ENCODE measurements around the gene CDC42SE2.
"Not testable (repeated sequence)": the region's sequence is repeated elsewhere in the genome, so short reads cannot be mapped to it uniquely, and the experiment has no call there.

Gene CDC42SE2

DNA sequence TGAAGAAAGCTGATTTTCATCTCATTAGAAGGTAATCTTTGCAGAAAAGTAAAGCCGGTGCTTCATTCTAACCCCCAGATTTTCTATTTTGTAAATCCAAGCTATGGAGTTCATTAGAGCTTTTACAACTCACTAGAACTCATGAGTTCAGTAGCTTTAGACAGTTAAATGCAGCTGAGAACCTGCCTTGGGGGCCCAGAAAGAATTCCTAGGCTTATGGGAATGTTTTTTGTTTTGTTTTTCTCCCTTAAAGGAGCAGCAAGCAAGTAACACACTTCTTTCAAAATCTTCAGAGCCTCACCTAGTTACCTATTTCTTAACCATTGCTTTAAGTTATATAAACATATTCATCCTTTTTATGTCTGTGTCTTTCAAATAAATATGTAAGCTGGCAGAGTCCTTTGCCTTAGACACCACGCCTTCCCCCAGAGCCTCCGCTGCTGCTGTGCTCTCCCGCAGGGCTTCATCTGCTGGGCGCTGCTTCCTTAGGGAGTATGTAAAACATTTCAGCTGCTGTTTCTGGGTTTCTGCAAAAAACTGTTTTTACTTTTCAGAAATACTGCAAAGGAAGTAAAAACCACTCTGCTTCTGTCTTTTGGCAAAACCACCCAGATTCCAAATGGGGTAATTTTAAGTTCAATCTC lies 132.9 kb downstream of the CDC42SE2 start:
- DNase-seq: no peak

DNA sequence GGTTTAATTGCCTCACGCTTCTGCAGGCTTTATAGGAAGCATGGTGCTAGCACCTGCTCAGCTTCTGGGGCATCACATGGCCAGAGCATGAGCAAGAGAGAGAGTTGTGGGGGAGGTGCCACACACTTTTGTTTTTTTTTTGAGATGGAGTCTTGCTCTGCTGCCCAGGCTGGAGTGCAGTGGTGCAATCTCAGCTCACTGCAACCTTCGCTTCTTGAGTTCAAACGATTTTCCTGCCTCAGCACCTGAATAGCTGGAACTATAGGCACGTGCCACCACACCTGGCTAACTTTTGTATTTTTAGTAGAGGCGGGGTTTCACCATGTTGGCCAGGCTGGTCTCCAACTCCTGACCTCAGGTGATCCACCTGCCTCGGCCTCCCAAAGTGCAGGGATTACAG lies 135.2 kb downstream of the CDC42SE2 start:
- not testable (repeated sequence) for DNase-seq

DNA sequence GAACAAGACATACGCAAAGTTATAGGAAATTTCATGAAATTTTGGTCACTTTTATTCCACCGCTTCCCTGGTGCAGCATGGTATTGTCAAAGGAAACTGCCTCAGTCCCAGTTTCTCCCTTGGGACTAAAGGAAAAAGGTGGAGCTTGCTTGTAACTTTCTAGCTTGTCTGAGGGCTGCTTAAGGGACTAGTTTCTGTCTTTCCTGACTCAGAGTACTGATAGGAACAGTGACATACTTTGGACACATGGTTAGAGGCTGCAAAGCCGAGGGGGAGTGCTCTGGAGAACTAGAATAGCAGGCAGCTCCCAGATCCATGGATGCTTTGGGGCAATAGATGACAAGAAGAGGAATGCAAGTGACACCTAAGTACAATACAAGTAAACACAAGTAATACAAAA lies 136.7 kb downstream of the CDC42SE2 start:
- no peak for DNase-seq

DNA sequence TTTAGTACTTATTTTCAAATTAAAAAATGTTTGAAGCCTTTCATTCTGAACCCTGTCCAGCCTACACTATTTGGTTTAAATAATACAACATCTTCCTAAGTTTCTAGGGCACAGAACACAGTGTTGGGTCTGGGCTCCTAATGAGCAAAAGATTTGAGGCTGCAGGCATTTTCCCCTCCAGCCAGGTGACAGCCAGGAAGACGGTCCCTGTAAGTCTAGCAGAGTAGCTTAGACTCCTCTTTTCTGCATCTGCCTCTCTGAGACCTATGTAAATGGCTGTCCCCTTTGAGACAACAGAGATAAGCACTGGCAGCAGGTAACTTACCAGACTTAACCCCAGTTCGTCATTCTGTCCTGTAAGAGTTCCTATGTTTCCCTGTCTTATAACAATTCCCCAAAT lies 141.8 kb downstream of the CDC42SE2 start:
- no peak for DNase-seq

DNA sequence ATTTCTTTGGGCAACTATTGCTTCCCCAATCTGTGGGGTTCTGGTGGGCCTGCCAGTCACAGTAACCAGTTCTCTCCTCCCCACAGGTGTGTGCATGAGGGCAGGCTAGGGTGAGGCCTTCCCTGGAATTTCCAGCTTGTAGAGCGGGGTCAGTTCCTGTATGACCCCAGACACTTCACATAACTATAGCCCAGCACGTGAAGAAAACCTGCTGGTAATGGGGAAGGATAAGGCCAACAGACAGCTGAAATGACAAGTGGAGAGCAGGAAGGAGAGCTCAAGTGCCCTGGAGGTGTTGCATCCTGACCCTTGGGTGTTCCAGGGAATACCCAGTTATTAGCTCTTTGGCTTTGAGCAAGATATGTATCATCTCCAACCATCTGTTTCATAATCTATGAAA lies 142.2 kb downstream of the CDC42SE2 start:
- no peak for DNase-seq

DNA sequence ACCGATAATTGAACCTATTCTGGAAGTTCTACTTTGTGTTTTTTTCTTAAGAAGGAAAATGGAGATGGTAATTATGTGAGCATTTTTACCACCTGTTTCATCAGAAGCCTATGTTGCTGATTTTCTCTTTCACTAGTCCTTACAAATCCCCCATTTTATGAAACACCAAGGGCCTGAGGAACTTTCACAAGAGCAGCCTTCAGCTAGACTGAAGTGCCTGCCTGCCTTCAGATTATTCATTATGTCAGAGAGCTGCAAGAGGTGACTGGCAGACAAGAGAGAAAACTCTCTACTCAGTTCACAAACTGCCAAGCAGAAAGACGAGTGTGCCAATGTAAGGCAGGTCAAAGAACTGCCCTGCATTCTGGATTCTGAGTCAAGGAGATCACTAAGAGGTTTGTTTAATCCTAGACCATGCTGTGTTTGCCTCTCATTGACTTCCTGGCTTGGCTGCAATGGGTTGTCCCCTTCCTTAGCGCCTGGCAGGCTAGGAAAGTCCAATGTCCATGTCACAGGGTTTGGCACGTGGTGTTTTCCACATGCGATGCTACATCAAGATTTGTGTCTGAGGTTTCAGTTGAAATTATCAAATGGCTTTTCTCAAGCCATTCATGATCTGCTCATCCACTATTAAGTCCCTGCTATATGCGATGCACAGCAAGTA lies 143.3 kb downstream of the CDC42SE2 start:
- DNase-seq: no peak

DNA sequence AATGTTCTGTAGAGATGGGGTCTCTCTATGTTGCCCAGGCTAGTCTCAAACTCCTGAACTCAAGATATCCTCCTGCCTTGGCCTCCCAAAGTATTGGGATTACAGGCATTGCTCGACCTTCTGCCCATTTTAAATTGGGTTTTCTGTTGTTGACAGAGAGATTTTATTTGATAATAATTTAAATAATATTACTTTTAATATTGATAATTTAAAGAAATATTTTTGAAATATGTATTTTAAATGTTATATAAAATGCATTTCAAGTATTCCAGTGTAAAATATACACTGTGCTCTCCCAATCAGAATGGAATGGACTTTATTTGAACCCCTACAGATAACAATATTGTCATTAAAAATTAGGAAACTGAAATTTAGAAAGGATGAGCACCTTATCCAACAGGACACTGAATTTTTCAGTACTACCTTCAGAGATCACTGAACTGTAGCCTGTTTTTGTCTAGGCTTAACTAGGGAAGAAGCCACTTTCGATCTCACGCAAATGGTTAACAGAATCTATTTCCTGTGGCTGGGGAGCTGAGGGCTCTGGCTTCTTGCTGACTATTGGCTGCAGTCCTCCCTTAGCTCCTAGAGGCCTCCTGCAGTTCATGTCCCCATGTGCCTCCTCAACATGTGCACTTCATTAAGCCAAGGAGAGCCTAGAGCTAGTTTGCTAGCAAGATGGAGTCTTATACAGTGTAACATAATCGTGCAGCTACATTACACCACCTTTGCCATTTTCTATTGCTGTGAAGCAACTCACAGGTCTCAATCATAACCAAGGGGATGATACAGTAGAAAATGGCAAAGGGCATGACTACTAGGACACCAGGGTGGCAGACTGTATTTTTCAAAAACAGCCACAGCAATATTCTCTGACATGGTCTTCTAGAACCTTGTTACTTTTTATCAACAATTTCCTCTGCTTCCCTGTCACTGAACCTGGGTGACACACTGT lies 150.0 kb downstream of the CDC42SE2 start:
- DNase-seq: no peak

DNA sequence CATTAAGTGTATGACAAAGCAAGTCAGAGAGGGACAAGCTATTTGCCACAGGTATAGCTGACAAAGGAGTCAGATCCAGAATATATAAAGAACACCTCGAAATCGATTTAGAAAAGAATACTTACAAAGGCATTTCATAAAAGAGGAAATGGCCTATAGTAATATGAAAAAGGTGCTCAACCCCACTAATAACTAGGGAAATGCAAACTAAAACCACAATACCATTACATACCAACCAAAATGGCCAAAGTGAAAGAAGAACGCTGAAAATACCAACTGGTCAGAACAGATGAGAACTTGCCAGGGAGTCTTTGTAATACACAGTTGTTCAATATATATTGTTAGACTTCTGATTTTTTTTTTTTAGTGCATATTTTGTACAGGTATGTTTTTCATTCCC lies 152.9 kb downstream of the CDC42SE2 start:
- no peak for DNase-seq

DNA sequence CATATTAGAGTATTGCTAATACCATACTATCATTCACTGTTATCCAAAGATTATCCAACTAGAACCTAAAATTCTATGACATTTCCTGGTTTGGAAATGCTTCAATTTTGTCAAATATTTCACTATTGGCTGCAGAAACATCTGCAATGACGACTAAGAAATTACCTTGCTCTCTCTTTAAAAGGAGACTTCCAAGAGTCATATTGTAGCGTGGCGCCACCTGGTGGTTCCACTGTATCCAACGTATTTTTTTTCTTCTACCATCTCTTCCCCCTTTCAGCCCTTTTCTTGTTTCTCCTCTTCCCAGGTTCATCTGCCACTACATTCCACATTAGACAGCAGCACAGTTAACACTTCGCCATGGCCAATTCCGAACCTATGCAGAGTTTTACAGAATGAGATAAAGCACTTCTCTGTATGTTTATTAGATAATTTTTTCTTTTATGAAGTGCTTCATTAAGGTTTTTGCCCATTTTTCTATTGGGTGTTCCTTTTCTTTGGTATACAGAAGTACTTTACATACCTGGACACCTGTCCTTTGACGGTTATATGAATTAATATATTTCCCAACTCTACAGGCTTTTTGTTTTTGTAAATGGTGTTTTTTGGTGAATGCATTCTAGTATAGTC lies 153.5 kb downstream of the CDC42SE2 start:
- DNase-seq: peak; percentile 64

DNA sequence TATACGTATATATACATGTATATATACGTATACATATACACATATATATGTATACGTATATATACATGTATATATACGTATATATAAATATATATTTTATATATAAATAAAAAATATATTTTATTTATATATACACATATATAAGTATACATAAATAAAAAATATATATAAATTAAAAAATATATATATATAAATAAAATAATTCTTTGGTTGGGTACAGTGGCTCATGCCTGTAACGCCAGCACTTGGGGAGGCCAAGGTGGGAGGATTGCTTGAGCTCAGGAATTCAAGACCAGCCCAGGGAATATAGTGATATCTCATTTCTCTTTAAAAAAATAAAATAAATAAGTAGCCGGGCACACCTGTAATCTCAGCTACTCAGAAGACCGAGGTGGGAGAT lies 155.0 kb downstream of the CDC42SE2 start:
- no peak for DNase-seq

DNA sequence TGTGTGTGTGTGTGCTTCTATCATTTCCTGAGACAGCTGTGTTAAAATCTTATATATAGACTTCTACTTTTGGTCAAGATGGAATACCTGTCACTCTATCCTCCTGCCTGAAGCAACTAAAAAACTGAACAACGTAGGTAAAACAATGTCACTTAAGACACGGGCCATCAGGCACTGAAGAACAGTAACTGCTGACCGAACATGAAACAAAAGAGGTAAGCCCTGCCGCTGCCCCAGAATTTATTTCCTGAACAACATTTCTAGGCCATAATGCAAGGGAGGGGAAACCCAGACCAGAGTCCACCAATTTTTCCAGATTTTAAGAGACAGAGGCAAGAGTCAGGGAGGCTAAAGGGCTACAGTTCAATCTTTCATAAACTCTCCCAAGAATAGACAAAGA lies 156.0 kb downstream of the CDC42SE2 start:
- DNase-seq: no peak

DNA sequence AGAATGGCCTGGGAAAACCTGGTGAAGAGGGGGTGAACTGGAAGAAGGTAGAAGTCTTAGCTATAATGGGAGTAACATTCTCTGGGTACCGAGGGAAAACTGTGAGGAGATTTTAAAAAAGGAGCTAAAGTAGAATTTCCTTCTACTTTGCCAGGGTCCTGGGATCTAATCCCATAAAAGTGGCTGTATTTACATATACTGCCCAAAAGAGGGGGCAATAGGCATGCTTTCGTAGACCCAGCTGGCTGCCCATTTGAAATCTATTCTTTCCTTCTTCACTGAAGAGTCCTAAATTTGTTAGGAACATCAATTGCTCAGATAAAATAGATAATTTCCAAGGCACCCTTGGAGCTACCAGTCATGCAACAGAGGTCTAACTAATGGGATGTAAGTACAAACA lies 159.2 kb downstream of the CDC42SE2 start:
- peak; percentile 0 for DNase-seq

DNA sequence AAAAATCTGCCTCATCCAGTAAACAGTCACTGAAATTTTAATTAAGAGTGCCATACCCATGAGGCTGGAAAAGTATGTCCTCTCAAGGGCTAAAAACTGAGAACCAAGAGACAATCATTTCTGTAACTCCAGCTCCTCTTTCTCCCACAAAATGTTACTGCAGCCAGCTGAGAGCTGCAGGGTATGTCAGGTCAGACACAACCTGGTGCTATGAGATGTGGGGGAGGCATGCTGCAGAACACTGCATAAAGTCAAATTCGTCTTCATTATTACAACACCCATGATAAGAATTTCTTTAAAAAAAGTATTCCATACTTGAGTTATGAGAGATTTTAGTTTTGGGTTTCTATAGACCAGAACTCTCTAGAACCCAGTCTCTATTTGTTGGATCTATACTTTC lies 162.2 kb downstream of the CDC42SE2 start:
- no peak for DNase-seq

DNA sequence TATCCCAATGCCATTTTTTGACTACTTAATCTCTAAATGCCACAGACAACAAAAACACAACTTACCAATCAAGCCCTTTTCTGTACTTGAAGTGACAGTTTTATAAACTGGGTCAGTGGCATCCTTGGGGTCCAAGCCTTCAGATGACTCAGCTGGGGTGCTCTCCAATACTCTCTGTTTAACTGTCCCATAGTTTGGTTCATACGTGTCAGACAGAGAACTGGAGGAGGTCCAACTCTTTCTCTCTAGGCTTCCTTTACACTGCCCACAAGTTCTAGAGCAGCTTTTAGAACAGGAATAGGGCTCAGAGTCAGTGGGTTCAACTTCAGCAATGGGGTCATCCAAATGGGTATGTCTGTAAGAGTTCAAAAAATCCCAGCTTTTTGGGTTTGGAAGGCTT lies 166.9 kb downstream of the CDC42SE2 start:
- no peak for DNase-seq

DNA sequence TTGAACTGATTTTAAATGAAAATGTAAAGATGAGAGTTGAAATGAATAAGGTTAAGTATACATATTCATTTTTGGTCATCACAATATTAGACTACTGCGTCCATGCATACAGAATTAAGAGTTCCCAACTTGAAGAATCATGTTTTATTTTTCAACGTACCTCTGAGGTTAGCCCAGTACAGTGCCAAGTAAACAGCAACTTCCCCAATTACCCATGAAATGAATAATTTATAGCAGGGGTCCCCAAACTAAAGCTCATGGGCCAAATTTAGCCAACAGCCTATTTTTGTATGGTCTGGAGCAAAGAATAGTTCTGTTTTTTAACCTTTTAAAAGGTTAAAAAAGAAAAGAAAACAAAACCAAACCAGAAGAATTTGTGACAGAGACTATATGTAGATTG lies 167.9 kb downstream of the CDC42SE2 start:
- no peak for DNase-seq

DNA sequence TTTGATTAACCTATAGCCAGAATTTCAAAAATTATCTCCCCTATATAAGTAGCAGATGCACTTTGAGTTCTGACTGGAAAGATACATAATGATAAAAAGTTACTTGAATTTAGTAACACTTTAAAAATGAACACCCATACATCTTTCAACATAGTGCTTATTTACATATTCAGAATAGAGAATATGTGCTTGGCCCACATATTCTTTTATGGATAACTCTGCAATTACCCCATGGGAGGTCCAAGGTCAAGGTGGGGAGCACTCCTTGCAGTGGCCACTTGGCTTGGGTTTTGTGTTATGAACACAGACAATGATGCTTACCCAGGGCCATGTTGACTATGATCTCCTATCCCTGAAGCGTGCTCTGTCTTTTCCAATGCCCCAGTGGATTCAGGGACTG lies 169.3 kb downstream of the CDC42SE2 start:
- DNase-seq: no peak

DNA sequence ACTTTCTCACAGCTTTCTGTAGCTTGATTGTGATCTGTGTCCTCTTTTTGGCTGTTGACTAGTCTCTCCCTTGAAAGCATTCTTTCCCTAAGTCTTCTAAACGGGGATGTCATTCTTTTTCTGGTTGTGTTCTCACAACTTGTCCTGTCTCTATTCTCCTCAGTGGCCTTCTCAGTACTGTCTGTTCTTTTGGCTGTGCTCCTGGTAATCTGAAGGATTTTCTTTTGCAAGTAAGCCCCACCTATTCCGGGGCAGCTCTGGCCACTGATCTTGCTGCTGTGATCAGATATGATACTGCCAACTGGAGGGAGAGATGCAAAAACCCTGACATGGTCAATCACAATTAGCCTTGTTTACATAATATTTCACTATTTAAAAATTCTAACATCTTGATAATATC lies 172.2 kb downstream of the CDC42SE2 start:
- DNase-seq: no peak

DNA sequence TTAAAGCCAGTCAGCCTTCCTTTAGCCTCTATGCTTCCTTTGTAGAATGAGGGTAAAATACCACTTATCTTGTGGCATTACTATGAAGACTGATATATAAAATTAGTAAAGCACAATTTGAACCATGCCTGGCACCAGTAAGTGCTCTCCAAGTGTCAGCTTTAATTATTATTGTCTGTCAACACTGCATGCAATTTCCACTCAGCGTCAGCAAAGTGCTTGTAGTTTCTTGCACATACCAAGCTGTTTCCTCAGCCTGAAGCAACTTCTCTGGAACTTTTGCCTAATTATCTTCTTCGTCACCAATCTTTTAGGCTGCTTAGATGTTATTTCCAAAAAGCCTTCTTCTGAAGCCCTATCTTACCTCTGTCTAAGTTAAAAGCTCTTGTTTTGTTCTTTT lies 177.3 kb downstream of the CDC42SE2 start:
- no peak for DNase-seq

All from NCI-H1694 (cell line).